ENCODE data around the gene RXRA.

Gene RXRA

GRCh38 chr9:134313470-134313869, 12.8 kb upstream of the RXRA start:
- no peak for DNase-seq

GRCh38 chr9:134314039-134314949, 12.0 kb upstream of the RXRA start:
- DNase-seq = no peak

DNA sequence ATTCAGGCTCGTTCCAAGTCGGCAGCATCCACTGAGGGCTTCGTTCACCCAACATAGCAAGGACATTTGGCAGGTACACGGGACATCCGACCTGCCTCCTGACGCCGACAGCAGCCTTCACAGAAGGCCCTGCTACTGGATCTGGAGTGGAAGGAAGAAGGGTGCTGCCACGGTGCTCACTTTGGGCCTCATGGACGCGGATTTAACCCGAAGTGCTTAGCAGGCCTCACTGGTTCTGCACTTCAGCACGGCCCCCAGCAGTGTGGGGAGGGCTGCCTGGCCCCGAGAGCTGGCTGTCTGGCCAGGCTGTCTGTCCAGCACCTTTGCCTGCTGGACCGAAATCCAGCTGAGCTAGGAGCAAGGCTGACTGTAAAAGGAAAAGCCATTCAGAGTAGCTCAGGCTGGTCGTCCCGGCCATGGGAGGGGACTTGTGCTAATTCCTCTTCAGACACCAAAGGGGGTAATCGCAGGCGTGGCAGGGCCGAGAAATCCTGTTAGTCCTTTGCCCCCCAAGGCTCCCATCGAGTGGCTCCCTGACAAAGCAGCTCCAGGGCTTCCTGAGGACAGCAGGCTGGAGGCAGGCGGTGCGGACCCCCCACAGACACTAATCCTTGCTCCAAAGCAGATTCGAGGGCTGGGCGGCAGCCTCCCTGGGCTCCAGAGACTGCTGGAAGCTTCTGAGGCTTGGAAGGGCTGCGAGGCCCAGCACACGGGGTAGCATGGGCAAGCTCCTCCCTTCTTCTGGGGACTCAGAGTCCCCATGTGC, 11.1 kb upstream of the RXRA start:
- DNase-seq = no peak

- DNase-seq = no peak
Measured at GRCh38 chr9:134315716-134316448, 10.4 kb upstream of the RXRA start.

DNA sequence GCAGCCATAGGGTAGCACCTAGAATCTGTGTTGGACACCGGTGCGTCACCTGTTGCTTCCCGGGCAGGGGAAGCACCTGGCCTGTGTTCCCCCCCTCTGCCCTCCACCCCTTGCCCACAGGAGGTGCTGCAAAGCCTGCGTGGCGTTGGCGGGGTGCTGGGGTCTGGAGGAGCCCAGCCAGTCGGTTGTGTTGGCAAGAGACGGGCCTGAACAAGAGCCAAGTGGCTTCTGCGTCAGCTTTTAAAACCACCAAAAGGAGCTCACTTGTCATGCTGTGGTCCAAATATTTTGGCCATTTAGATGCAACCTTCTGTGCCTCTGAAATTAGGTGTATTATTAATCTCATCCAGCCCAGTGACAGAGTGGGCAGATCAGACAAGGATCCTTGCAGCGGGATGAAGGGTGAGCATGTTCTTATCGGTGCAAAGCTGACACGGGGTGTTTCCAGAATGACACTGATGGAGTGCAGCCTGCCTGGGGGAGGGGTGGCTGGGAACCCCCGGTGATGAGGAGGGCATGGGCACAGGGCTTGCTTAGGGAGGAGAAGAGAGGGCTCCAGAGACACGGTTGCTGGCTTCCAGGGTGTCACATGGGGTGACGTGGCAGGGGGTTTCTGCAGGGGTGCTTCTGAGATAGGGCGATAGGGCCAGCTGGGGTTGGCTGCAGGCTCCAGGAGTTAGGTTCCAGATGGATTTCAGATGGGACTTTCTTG, 9.7 kb upstream of the RXRA start:
- DNase-seq = no peak

DNA sequence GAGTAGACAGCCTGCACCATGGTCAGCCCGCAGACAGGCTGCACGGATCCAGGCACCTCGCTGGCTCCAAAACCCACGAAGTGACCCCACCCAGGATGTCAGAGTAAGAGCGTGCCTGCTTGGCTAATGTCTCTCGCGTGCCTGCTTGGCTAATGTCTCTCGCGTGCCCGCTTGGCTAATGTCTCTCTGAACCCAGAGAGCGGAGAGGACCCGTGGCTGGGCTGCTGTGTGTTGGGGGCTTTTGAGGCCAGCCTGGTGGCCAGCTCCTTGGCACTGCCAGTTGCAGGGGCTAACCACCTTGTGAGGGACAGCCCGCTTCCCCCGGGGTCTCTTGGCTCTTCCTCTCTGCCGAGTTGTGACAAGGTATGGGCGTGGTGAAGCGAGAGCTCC, 8.9 kb upstream of the RXRA start:
- DNase-seq = no peak

- no peak for DNase-seq
Measured at GRCh38 chr9:134317790-134318414, 8.4 kb upstream of the RXRA start.

DNA sequence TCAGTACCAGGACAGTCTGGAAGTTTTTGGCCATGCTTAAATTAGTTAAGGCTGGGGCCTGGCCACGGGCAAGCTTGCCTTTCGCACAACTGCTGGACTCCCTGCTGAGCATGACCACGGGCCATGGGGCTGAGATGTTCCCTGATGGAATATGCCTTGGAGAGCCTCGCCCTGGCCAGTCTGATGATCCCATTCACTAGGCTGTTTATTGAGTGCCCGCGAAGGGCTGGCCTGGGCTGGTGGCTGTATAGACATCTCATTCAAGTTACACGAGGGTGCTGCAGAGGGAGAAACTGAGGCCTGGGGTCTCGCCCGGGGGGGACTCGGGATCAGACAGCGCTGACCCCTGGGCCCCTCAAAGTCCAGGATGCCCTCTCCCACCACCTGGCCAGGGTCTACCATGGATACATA, 7.8 kb upstream of the RXRA start:
- DNase-seq = no peak

- DNase-seq = no peak
Measured at GRCh38 chr9:134318941-134319305, 7.3 kb upstream of the RXRA start.

DNA sequence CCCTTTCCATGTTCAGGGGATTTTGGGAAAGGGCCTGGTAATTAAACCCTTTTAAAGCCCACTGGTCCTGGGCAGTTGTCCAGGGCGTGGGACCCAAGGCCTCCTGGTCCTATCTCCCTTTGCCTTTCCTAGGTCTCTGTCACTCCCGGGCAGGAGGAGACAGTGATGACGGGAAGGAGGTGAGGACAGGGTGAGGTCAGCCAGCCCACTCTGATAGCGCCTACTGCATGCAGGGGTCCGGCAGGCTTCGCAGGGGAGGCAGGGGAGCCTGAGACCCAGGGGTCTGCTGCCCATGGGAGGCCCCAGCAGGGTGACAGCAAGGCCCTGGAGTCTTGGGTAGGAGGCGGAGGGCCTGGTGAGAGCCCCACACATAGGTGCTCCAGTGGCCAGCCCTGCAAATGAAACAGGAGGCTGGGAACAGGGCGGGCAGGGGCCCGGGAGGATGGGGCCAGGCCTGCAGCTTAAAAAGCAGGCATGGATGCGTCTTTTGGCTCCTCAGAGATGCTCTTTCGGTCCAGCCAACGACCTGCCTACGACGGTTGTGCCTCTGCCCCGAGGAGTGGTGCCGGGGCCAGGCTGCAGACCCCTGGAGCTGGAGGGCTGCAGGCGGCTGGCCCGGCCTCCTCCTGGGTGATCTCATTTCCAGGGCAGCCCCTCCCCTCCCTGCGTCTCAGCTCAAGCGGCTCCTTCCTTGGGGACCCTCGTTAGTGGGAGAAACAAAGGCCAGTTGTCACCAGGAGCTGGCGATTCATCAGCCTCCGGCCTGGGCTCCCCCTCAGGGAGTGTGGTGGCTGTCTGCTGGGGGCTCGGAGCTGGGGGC, 6.7 kb upstream of the RXRA start:
- no peak for DNase-seq

GRCh38 chr9:134320126-134320867, 6.0 kb upstream of the RXRA start:
- DNase-seq = no peak

GRCh38 chr9:134320868-134321471, 5.3 kb upstream of the RXRA start:
- no peak for DNase-seq

GRCh38 chr9:134321531-134321930, 4.7 kb upstream of the RXRA start:
- no peak for DNase-seq

DNA sequence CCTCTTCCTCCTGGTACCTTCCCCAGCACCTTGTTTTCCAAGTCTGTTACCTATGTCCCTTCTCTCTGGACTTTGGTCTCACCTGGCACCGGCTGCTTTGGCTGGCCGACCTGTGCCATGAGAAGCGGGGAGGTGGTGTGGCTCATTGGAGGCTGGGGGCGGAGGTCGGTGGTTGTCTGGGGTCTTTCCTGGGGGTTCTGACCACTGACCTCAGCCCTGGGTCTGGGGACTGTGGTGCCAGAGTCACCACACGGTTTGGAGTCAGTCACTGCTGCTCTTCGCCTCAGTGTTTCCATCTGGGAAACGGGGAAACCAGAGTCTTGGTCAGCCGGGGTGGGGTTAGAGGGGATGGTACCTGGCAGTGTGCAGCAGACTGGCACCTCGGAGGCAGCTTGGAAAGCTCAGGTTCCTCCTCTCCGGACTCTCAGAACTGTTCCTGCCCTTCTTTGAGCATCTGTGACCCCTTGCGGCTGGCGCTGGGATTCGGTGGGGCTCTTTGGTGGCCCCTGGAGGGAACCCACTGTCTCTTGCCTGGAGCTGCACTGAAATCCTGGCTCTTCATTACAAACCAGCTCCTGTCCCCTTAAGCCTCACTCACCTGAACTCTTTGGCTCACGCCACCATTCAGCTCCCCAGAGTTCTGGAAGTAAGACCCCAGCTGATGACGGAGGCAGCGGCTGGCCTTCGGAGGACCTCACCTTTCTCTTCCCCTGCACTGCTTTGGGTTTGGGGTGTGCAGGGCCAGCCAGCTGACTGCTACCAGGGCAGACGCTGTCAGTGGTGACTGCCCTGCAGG, 4.1 kb upstream of the RXRA start:
- DNase-seq = no peak

DNA sequence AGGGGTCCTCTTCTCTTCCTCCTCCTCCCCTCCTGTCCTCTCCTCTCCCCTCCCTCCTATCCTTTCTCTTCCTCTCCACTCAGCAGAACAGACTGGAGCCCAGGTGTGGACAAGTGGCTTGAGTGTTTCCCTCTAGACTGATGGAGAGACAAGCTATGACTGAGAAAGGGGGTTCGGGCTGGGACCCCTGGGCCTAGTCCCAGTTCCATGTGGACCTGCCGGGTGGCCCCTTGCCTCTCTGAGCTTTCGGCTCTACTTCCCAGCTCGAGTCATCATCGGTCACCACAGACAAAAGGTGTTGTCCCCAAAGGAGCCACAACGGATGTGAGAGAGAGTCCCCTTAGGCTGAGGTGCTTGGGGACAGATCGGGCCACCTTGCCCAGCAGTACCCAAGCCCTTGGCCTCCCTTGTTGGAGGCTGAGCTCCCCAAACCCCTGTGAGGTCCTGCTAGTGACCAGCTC, 3.4 kb upstream of the RXRA start:
- DNase-seq = no peak

DNA sequence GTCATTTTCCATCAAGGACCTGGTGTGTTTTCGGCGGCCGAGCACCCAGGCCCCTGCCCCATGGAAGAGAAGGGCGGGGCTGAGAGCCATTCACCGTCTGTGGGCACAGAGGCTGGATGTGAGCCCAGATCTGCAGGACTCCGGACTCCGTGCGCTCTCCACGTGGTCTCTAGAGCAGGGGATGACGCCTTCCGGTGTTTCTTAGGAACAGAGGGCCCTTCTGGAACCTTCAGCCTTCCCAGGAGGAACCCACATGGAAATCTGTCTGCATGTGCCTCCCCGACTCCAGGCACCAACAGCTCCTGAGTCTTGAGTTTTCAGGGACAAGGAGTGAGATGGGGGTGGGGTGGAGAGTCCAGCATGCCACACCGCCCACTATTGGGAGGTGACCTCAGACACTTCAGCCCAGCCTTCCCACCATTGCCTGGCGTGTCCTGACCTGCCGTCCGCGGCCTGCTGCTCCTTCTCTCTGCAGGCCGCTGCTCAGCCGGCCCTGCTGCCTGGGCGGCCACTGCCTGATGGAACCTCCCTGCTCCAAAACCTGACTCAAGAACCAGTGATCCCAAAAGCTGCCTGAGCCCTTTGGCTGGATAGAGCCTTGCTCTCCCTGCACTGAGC, 2.4 kb upstream of the RXRA start:
- no peak for DNase-seq

GRCh38 chr9:134324359-134325095, 1.7 kb upstream of the RXRA start:
- no peak for DNase-seq

Data from activated naive CD4-positive, alpha-beta T cell treated with anti-CD3 and anti-CD28 coated beads, Interleukin-2, amount 50 U/mL, for 16 hours (primary cell).